Glutamatergic neuron (in vitro differentiated cells): ENCODE results near the gene LEF1. TPM values are rescaled to one million over a fixed set of nuclear protein-coding genes. Genes with fewer than 3 reads are reported as not detected.

Source experiments
- DNase-seq: peaks from one replicate; pipeline ENCODE4 v3.0.0; 2022
- H3K27ac Mint-ChIP-seq: one replicate; pipeline ENCODE4 v1.8.0; 2020; ENCODE audit warnings: mild to moderate bottlenecking, mixed read lengths, inconsistent platforms; ENCODE audit not compliant: unreplicated experiment
- H3K27me3 Mint-ChIP-seq: one replicate; pipeline ENCODE4 v1.8.0; 2020; ENCODE audit warnings: mild to moderate bottlenecking, moderate library complexity, mixed read lengths, inconsistent platforms; ENCODE audit not compliant: unreplicated experiment
- H3K36me3 Mint-ChIP-seq: one replicate; pipeline ENCODE4 v1.8.0; 2020; ENCODE audit warnings: mild to moderate bottlenecking, mixed read lengths, inconsistent platforms; ENCODE audit not compliant: unreplicated experiment
- H3K4me1 Mint-ChIP-seq: one replicate; pipeline ENCODE4 v1.8.0; 2020; ENCODE audit warnings: mild to moderate bottlenecking, low read depth, mixed read lengths, inconsistent platforms; ENCODE audit not compliant: unreplicated experiment
- H3K4me3 Mint-ChIP-seq: one replicate; pipeline ENCODE4 v1.8.0; 2020; ENCODE audit warnings: mild to moderate bottlenecking, mixed read lengths, inconsistent platforms; ENCODE audit not compliant: unreplicated experiment
- H3K9me3 Mint-ChIP-seq: one replicate; pipeline ENCODE4 v1.8.0; 2020; ENCODE audit warnings: mild to moderate bottlenecking, moderate library complexity, mixed read lengths, inconsistent platforms; ENCODE audit not compliant: unreplicated experiment
- CTCF ChIP-seq: fragments of 200-600 bp; sonication (generic); IDR thresholded peaks from one replicate; pipeline ENCODE4 v1.5.0; 2021; ENCODE audit not compliant: partially characterized antibody, unreplicated experiment
- total RNA-seq: library from RNA; stranded (reverse); fragmentation: NEBNext Ultra II Directional; extraction: Animal tissue kit (Norgen Biotek cat#: 25700); gene quantifications from one replicate; pipeline ENCODE4 v1.2.1, GENCODE V29; 2021; ENCODE audit not compliant: unreplicated experiment

LEF1 gene
- total RNA-seq, 1 donor from 2014 or later: 0.98 TPM

DNA sequence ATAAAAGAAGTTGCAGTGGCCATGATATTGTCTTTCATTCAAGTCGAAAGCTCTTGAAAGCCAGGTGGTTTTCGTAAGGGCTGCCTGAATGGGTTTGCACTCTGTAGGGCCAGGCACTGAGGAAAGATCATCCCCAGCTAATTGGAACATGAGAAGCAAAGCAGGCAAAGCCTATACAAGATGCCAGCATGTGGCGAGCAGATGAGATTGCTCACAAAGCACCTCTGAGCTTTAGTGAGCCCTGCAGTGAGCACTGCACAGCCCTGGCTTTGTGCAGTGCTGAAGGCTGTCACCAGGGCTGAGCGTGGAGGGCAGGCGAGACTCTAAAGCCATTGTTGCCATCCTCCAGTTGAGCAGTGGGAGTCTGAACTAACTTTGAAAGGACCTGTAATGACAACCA is 125.2 kb downstream of the LEF1 start:
- H3K27ac Mint-ChIP-seq: no peak overlapping the region
- DNase-seq: no peak
- no peaks in the 10 kb centered on the region for H3K27me3 Mint-ChIP-seq
- no peak overlapping the region for H3K4me3 Mint-ChIP-seq
- TF ChIP-seq CTCF: no peak
- H3K36me3 Mint-ChIP-seq: no peaks in the 10 kb centered on the region
- peaks cover 1% of the 10 kb centered on the region for H3K9me3 Mint-ChIP-seq
- no peaks in the 10 kb centered on the region for H3K4me1 Mint-ChIP-seq

DNA sequence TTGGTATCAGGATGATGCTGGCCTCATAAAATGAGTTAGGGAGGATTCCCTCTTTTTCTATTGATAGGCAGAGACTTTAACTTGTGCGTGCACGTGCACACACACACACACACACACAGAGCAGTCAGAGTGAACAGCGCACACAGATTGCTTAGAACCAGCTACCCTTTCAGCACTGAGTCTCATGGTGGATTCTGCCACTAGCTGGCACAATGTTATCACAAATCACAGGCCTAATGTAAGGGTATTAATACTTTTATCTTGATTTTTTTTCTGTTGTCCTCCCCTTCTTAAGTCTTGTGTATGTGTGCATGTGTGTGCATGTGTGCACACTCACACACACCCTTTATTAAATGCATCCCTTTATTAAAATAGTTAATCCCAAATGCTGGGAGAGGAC is 125.8 kb downstream of the LEF1 start:
- no peak overlapping the region for H3K4me3 Mint-ChIP-seq
- no peak overlapping the region for H3K27ac Mint-ChIP-seq

DNA sequence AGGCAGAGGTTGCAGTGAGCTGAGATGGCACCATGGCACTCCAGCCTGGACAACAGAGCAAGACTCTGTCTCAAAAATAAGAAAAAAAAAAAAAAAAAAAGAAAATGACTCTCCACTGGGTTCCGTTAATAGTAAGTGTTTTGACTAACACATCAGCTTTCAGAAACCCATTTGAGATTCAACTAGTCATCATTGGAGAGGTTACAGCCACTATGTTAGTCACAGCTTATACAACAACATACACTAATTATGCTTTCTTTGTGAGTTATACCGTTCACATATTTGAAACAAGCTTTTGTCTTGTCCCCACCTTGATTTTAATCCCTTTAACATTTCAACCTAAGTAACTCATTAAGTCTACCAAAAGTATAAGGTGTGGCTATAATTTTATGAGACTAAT is 130.8 kb downstream of the LEF1 start:
- DNase-seq: no peak
- Mint-ChIP-seq H3K9me3 (peaks cover 3% of the 10 kb centered on the region), H3K27ac (no peak overlapping the region), H3K4me1 (no peaks in the 10 kb centered on the region), H3K4me3 (no peak overlapping the region), H3K27me3 (no peaks in the 10 kb centered on the region), H3K36me3 (no peaks in the 10 kb centered on the region)
- no peak for TF ChIP-seq CTCF

More for the DNA sequence above, 125.8 kb downstream of the LEF1 start:
- TF ChIP-seq CTCF: no peak
- DNase-seq: no peak
- Mint-ChIP-seq H3K9me3 (peaks cover 1% of the 10 kb centered on the region), H3K27me3 (no peaks in the 10 kb centered on the region), H3K36me3 (no peaks in the 10 kb centered on the region), H3K4me1 (no peaks in the 10 kb centered on the region)

GRCh38 chr4:108036213-108036612 is 132.5 kb downstream of the LEF1 start:
- Mint-ChIP-seq H3K36me3 (no peaks in the 10 kb centered on the region), H3K27me3 (no peaks in the 10 kb centered on the region), H3K4me3 (no peak overlapping the region), H3K27ac (no peak overlapping the region), H3K9me3 (peaks cover 3% of the 10 kb centered on the region), H3K4me1 (no peaks in the 10 kb centered on the region)
- DNase-seq: no peak
- TF ChIP-seq CTCF: no peak

- H3K27me3 Mint-ChIP-seq: no peaks in the 10 kb centered on the region
- DNase-seq: no peak
- no peak for TF ChIP-seq CTCF
- H3K27ac Mint-ChIP-seq: no peak overlapping the region
- peaks cover 4% of the 10 kb centered on the region for H3K4me1 Mint-ChIP-seq
- no peaks in the 10 kb centered on the region for H3K36me3 Mint-ChIP-seq
- H3K9me3 Mint-ChIP-seq: peaks cover 4% of the 10 kb centered on the region
- H3K4me3 Mint-ChIP-seq: no peak overlapping the region
These were observed 133.0 kb downstream of the LEF1 start for GRCh38 chr4:108035691-108036090.
